Activated naive CD8-positive, alpha-beta T cell (primary cell): ENCODE results near the gene ESYT2.
"Not testable (repeated sequence)": the region's sequence is repeated elsewhere in the genome, so short reads cannot be mapped to it uniquely, and the experiment has no call there.

ENCODE experiments used
- H3K27ac Mint-ChIP-seq: one replicate; pipeline ENCODE4 v1.8.0; 2021; ENCODE audit warnings: mixed read lengths
- H3K27me3 Mint-ChIP-seq: one replicate; pipeline ENCODE4 v1.8.0; 2021; ENCODE audit warnings: mixed read lengths
- H3K36me3 Mint-ChIP-seq: one replicate; pipeline ENCODE4 v1.8.0; 2021; ENCODE audit warnings: mixed read lengths
- H3K4me1 Mint-ChIP-seq: one replicate; pipeline ENCODE4 v1.8.0; 2021; ENCODE audit warnings: low read depth, mixed read lengths
- H3K4me3 Mint-ChIP-seq: one replicate; pipeline ENCODE4 v1.8.0; 2021; ENCODE audit warnings: mild to moderate bottlenecking, mixed read lengths
- H3K9me3 Mint-ChIP-seq: one replicate; pipeline ENCODE4 v1.8.0; 2021; ENCODE audit warnings: low read depth, mixed read lengths

ESYT2 gene

GRCh38 chr7:158829342-158830210 is at the start of gene ESYT2:
Gene ESYT2, minus strand, starts transcription at chr7:158829509. Its CDS starts 91 bp downstream, at chr7:158829418.
- peak within 1 kb of the TSS; percentile 96 for H3K4me3 Mint-ChIP-seq
- H3K4me1 Mint-ChIP-seq: peaks cover 36% of the 10 kb centered on the region

DNA sequence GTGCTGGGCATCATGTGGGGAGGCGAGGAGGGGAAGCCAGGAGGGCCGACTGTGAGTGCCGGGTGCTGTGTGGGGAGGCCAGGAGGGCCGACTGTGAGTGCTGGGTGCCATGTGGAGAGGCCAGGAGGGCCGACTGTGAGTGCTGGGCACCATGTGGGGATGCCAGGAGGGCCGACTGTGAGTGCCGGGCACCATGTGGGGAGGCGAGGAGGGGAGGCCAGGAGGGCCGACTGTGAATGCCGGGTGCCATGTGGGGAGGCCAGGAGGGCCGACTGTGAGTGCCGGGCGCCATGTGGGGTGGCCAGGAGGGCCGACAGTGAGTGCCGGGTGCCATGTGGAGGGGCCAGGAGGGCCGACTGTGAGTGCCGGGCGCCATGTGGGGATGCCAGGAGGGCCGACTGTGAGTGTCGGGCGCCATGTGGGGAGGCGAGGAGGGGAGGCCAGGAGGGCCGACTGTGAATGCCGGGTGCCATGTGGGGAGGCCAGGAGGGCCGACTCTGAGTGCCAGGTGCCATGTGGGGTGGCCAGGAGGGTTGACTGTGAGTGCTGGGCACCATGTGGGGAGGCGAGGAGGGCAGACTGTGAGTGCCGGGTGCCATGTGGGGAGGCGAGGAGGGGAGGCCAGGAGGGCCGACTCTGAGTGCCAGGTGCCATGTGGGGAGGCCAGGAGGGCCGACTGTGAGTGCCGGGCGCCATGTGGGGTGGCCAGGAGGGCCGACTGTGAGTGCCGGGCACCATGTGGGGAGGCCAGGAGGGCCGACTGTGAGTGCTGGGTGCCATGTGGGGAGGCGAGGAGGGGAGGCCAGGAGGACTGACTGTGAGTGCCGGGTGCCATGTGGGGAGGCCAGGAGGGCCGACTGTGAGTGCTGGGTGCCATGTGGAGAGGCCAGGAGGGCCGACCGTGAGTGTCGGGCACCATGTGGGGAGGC is 49.1 kb upstream of the ESYT2 start:
- H3K4me3 Mint-ChIP-seq, H3K27me3 Mint-ChIP-seq, H3K27ac Mint-ChIP-seq, H3K4me1 Mint-ChIP-seq, H3K36me3 Mint-ChIP-seq, H3K9me3 Mint-ChIP-seq: not testable (repeated sequence)

More at GRCh38 chr7:158829342-158830210, at the start of gene ESYT2:
- no peaks in the 10 kb centered on the region for H3K9me3 Mint-ChIP-seq
- H3K36me3 Mint-ChIP-seq: peaks cover 3% of the 10 kb centered on the region
- H3K27ac Mint-ChIP-seq: peak within 1 kb of the TSS; percentile 96
- H3K27me3 Mint-ChIP-seq: no peaks in the 10 kb centered on the region

- H3K36me3 Mint-ChIP-seq: peaks cover 7% of the 10 kb centered on the region
- no peak overlapping the region for H3K27ac Mint-ChIP-seq
- no peaks in the 10 kb centered on the region for H3K9me3 Mint-ChIP-seq
These were observed 47.7 kb upstream of the ESYT2 start for GRCh38 chr7:158876984-158877383.

GRCh38 chr7:158869876-158870275 is 40.6 kb upstream of the ESYT2 start:
- Mint-ChIP-seq H3K4me3 (no peak overlapping the region), H3K36me3 (peaks cover 8% of the 10 kb centered on the region)

More at GRCh38 chr7:158876984-158877383, 47.7 kb upstream of the ESYT2 start:
- Mint-ChIP-seq H3K4me3 (no peak overlapping the region), H3K4me1 (no peaks in the 10 kb centered on the region), H3K27me3 (no peaks in the 10 kb centered on the region)

DNA sequence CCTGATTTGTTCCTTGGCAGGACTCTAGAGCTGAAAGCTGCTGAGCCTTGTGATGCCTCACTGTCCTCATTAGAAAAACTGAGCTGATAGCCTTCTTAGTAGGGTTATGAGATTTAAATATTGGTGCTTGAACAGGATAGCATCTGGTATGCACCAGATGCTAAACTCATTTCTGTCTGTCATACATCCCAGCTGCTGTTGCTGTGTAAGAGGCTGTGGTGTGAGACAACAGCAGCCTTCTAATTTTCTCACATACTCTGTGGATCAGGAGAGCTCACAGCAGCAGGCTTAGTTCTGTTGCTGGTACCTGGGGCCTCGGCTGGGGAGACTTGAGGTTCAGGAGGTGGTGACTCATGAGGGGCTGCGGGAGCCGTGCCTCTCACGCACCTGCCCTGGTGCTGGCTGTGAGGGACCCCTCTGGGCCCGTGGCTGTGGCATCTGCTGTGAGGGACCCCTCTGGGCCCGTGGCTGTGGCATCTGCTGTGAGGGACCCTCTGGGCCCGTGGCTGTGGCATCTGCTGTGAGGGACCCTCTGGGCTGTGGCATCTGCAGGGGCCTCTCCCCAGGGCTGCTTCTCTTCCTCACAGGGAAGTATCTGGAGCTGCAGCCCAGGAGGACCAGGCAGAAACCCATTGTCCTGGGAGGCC is 39.6 kb upstream of the ESYT2 start:
- peaks cover 30% of the 10 kb centered on the region for H3K4me1 Mint-ChIP-seq
- no peaks in the 10 kb centered on the region for H3K9me3 Mint-ChIP-seq
- H3K4me3 Mint-ChIP-seq: no peak overlapping the region
- peaks cover 8% of the 10 kb centered on the region for H3K36me3 Mint-ChIP-seq
- no peak overlapping the region for H3K27ac Mint-ChIP-seq
- H3K27me3 Mint-ChIP-seq: no peaks in the 10 kb centered on the region

More at GRCh38 chr7:158869876-158870275, 40.6 kb upstream of the ESYT2 start:
- Mint-ChIP-seq H3K27me3 (no peaks in the 10 kb centered on the region), H3K4me1 (peaks cover 20% of the 10 kb centered on the region), H3K9me3 (no peaks in the 10 kb centered on the region), H3K27ac (no peak overlapping the region)

- no peak overlapping the region for H3K4me3 Mint-ChIP-seq
- peaks cover 36% of the 10 kb centered on the region for H3K4me1 Mint-ChIP-seq
- no peaks in the 10 kb centered on the region for H3K27me3 Mint-ChIP-seq
- H3K9me3 Mint-ChIP-seq: no peaks in the 10 kb centered on the region
- no peak overlapping the region for H3K27ac Mint-ChIP-seq
- peaks cover 8% of the 10 kb centered on the region for H3K36me3 Mint-ChIP-seq
These were observed 38.1 kb upstream of the ESYT2 start for GRCh38 chr7:158867214-158867984.

DNA sequence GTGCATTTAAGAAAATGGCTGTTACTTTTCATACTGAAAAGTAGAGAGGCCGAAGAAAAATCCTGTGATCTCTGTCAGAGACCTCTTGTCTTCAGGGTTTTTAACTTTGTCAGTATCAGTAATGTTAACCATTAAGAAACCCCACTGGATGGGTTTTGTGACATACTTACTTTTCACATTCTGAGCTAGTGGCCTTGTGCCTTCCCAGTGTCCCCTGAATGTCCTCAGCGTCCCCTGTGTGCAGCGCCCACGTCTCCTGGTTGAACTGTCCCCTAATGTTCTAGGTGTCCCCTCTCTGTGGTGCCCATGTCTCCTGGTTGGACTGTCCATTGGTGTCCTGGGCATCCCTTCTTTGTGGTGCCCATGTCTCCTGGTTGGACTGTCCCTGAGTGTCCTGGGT is 36.7 kb upstream of the ESYT2 start:
- peaks cover 43% of the 10 kb centered on the region for H3K4me1 Mint-ChIP-seq
- H3K4me3 Mint-ChIP-seq: no peak overlapping the region
- H3K36me3 Mint-ChIP-seq: peaks cover 3% of the 10 kb centered on the region
- H3K27me3 Mint-ChIP-seq: no peaks in the 10 kb centered on the region
- no peaks in the 10 kb centered on the region for H3K9me3 Mint-ChIP-seq
- H3K27ac Mint-ChIP-seq: no peak overlapping the region

GRCh38 chr7:158865462-158865922 is 36.2 kb upstream of the ESYT2 start:
- Mint-ChIP-seq H3K27ac (no peak overlapping the region), H3K4me3 (peak overlapping the region; percentile 53), H3K4me1 (peaks cover 45% of the 10 kb centered on the region), H3K27me3 (no peaks in the 10 kb centered on the region), H3K36me3 (no peaks in the 10 kb centered on the region), H3K9me3 (no peaks in the 10 kb centered on the region)

- Mint-ChIP-seq H3K4me3 (peak overlapping the region; percentile 87), H3K9me3 (no peaks in the 10 kb centered on the region), H3K4me1 (peaks cover 45% of the 10 kb centered on the region), H3K27ac (peak overlapping the region; percentile 28), H3K27me3 (no peaks in the 10 kb centered on the region), H3K36me3 (no peaks in the 10 kb centered on the region)
These were observed 35.5 kb upstream of the ESYT2 start for GRCh38 chr7:158864833-158865232.

GRCh38 chr7:158864507-158864820 is 35.2 kb upstream of the ESYT2 start:
- peak overlapping the region; percentile 87 for H3K4me3 Mint-ChIP-seq
- H3K9me3 Mint-ChIP-seq: no peaks in the 10 kb centered on the region
- no peaks in the 10 kb centered on the region for H3K36me3 Mint-ChIP-seq
- peaks cover 46% of the 10 kb centered on the region for H3K4me1 Mint-ChIP-seq
- no peaks in the 10 kb centered on the region for H3K27me3 Mint-ChIP-seq
- peak overlapping the region; percentile 68 for H3K27ac Mint-ChIP-seq

DNA sequence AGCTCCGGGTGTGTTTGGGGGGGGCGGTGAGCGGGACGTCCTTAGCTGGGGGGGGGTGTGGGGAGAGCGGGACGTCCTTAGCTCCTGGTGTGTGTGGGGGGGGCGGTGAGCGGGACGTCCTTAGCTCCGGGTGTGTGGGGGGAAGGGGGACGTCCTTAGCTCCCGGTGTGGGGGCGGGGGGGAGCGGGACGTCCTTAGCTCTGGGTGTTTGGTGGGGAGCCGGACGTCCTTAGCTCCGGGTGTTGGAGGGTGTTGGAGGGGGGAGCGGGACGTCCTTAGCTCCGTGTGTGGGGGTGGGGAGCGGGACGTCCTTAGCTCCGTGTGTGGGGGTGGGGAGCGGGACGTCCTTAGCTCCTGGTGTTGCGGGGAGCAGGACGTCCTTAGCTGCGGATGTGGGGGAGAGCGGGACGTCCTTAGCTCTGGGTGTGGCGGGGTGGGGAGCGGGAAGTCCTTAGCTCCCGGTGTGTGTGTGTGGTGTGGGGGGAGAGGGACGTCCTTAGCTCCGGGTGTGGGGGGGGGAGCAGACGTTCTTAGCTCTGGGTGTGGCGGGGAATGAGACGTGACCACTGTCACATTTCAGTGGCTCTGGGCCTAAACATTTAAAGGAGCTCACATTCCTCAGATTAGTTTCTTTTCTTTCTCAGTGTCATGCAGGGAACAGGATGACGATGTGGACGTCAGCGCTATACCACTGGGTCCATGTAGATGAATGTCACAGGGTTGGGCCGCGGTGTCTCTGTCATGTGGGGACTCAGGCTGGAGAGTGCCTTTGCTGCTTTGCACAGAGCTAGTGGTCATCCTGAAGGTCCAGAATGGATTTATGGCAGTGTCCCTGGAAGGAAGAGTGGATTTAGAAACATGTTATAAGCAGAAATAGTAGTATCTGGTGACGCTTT is 34.5 kb upstream of the ESYT2 start:
- peaks cover 51% of the 10 kb centered on the region for H3K4me1 Mint-ChIP-seq
- no peaks in the 10 kb centered on the region for H3K36me3 Mint-ChIP-seq
- peak overlapping the region; percentile 87 for H3K4me3 Mint-ChIP-seq

DNA sequence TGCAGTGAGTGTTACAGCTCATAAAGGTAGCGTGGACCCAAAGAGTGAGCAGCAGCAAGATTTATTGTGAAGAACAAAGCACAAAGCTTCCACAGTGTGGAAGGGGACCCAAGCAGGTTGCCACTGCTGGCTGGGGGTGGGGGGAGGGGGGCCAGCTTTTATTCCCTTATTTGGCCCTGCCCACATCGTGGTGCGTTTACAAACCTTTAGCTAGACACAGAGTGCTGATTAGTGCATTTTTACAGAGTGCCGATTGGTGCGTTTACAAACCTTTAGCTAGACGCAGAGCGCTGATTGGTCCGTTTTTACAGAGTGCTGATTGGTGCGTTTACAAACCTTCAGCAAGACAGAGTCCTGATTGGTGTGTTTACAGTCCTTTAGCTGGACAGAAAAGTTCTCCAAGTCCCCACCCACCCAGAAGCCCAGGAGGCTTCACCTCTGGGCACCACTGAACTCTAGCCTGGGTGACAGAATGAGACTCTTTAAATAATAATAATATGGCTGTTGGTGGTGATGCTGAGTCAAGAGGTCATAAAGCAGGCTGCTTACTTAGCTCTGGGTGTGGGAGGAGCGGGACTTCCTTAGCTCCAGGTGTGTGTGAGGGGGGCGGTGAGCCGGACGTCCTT is 33.8 kb upstream of the ESYT2 start:
- not testable (repeated sequence) for H3K27me3 Mint-ChIP-seq

More for the DNA sequence above, 34.5 kb upstream of the ESYT2 start:
- no peaks in the 10 kb centered on the region for H3K27me3 Mint-ChIP-seq
- peak overlapping the region; percentile 75 for H3K27ac Mint-ChIP-seq
- H3K9me3 Mint-ChIP-seq: no peaks in the 10 kb centered on the region

More for the DNA sequence above, 33.8 kb upstream of the ESYT2 start:
- H3K4me1 Mint-ChIP-seq: peaks cover 52% of the 10 kb centered on the region
- H3K9me3 Mint-ChIP-seq, H3K36me3 Mint-ChIP-seq: not testable (repeated sequence)
- H3K27ac Mint-ChIP-seq: peak overlapping the region; percentile 75
- peak overlapping the region; percentile 87 for H3K4me3 Mint-ChIP-seq
